HG03442 (cell line): ENCODE data around the gene CHGA.

Experiments used
- ATAC-seq: cut with Tn5 transposase; IDR thresholded peaks from one replicate; pipeline ENCODE4 v1.9.1; 2021; ENCODE audit warnings: mild to moderate bottlenecking, moderate library complexity; ENCODE audit not compliant: unreplicated experiment

Gene CHGA, protein sequence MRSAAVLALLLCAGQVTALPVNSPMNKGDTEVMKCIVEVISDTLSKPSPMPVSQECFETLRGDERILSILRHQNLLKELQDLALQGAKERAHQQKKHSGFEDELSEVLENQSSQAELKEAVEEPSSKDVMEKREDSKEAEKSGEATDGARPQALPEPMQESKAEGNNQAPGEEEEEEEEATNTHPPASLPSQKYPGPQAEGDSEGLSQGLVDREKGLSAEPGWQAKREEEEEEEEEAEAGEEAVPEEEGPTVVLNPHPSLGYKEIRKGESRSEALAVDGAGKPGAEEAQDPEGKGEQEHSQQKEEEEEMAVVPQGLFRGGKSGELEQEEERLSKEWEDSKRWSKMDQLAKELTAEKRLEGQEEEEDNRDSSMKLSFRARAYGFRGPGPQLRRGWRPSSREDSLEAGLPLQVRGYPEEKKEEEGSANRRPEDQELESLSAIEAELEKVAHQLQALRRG

GRCh38 chr14:92922883-92923743, at the start of gene CHGA:
CHGA (plus strand) TSS chr14:92923150; CDS start chr14:92923360, 210 bp downstream.
- ATAC-seq = no peak

DNA sequence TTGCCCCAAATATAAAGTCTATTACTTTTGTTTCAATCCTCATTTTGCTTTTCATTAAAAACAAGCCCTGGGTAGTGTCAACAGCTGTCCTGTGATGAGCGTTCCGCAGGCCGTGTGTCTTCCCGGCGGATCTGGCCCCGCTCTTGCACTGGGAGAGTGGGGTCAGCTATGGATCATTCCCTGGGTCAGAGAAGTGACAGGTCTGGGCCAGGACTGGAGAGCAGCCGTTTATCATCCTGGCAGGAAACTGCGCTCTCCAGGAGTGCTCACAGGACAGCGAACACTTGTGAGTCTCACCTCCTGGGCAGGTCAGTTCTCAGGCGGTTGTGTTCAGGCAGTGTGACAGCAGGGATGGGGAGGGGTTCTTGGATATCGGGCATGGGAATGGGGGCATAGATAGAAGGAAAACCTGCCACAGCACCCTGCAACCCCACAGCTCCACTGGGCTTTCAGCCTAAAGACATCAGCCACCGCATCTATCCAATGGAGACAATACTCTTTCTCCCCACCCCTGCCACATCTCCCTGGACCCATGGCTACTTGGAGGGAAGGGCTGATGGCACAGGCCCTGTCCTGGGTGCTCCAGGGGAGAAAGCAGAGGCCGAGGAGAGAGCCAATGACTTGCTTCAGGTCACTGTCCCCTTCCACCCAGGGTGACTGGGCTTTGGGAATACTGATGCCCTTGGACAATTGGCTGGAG, 47.8 kb upstream of the CHGA start:
- no peak for ATAC-seq

- no peak for ATAC-seq
Measured at GRCh38 chr14:92877757-92878431, 45.1 kb upstream of the CHGA start.

GRCh38 chr14:92880351-92880750, 42.6 kb upstream of the CHGA start:
- no peak for ATAC-seq

DNA sequence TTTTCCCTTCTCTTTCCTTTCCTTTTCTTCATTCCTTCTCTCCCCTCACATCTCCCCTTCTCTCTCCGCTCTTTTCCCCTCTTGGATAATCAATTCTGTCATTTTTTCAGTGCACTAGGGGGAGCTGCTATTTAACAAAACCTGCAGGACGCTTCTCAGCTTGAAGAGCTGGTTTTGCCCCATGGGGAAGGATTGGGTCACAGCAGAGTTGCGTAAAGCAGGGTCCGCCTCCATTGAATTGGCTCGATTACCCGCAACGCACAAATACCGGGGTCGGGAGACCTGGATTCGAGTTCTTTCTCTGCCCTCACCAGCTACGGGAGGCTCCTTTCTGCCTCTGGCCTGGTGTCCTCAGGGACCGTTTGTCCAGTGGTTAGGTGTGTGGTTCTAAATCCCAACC, 42.1 kb upstream of the CHGA start:
- ATAC-seq = no peak

DNA sequence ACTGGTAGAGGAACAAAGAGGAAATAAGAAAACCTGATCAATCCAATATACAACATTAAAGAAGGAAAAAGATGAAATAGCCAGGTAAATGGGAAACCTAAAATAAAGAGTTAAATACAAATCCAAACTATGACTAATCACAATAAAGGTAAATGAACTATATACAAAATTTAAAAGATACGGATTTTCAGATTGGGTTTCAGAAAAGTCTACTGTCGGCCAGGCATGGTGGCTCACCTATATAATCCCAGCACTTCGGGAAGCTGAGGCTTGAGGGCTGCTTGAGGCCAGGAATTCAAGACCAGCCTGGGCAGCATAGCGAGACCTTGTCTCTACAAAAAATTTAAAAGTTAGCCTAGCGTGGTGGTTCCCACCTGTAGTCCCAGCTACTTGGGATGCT, 39.9 kb upstream of the CHGA start:
- no peak for ATAC-seq

DNA sequence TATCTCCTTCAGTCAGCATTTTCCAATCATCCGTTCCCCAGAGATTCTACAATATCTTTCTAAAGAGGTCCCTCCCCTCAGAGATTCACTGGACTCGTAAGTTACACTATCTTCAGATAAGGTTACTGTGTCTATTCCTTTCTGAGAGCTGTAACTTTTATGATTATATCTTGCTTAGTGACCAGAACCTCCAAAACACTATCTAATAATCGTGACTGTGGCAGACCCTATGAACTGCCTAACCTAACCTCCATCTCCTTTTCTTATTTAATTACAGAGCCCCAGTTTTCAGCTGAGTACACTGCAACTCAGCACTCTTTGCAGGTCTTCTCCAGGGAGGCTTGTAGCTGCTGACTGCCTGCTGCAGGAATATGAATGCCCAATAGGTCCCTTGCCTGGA, 38.5 kb upstream of the CHGA start:
- ATAC-seq = no peak

- ATAC-seq = no peak
Measured at GRCh38 chr14:92885279-92886061, 37.5 kb upstream of the CHGA start.

- no peak for ATAC-seq
Measured at GRCh38 chr14:92886337-92886736, 36.6 kb upstream of the CHGA start.

- no peak for ATAC-seq
Measured at GRCh38 chr14:92887157-92887556, 35.8 kb upstream of the CHGA start.

DNA sequence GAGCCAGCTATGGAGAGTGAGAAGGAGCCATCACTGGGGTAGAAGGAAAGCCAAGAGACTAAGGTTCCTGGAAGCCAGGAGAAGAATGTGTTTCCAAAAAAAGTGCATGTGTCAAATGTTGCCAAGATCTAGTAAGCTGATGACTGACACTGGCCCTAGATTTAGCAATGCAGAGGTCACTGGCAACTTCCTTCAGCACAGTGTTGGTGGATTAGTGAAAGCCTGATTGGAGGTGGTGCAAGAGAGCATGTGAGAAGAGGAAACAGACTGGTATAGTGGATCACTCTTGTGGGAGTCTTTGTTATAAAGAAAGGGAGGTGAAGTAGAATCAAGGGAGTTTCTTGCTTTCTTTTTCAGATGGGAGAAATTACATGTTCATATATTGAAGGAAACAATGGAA, 34.1 kb upstream of the CHGA start:
- ATAC-seq = no peak

DNA sequence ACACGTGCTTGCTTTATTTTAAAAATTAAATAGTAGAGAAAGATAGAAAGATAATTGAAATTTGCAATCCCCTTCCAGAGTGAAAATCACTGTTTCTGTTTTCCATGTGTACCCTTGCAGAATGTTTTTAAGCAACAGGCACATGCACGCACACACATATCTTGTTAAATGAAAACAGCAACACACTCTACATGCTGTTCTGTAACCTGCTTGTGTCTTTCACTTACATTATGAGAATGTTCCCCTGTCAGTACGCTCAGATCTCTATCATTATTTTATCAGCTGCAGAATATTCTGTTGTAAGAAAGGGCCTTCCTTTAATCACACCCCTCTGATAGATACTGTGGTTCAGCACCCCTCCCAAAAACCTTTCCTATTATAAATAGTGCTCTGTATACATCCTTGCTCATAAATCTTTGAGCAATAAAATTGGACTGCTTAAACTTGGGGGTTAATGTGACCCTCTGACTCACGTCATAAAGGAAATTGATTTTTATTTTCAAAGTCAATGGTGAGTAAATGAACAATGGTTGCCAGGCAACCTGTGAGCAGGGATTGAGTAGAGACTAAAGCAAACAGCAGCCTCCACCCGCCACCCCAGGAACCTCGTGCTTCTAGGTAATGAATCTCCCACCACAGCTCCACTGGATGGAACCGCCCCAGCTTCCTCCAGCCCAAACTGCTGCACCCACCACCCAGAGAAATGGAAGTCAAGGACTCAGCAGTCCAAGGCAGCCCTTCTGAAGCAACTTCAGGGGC, 31.9 kb upstream of the CHGA start:
- no peak for ATAC-seq

DNA sequence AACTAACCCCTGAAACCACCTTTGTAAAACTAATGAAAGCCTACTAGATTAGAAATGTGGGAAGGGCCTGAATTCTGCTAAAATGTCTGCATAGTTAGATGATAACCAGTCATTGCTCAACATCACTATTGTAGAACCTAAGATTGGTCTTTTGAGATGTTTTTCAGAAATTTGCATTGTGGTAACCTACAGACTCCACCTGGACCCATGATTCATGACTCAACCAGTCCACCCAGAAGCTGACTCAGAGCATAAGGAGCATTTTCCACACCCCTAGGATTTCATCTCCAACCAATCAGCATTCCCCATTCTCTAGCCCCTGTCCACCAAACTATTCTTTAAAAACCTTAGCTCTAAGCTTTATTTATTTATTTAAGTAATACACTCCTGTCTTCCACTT, 30.4 kb upstream of the CHGA start:
- ATAC-seq = no peak

GRCh38 chr14:92895352-92895878, 27.5 kb upstream of the CHGA start:
- ATAC-seq = no peak

GRCh38 chr14:92897922-92898565, 24.9 kb upstream of the CHGA start:
- no peak for ATAC-seq

DNA sequence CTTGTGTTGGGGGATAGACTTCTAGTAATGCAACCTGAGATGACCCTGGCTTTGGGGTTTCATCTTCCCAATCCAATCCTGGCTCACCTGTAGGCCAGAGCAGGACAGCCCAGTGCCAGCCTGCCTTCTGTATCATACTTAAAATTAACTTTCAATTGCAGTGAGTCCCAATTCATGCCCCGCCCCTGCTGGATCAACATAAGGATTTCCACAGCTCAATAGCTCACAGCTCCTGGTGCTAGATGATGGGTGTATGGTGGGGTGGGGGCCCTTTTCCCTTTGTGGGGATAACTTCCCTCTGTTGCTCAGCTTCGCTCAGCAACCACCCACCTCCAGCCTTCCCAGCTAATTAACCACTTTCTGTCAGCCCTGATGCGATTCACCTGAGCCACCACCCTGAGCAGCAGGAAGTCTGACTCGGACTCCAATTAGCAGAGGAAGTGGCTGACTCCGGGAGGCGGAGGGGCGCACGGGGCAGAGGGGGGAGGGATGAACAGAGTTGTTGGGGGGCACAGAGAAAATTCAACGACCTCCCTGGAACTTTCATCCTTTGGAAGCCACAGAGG, 24.3 kb upstream of the CHGA start:
- no peak for ATAC-seq

DNA sequence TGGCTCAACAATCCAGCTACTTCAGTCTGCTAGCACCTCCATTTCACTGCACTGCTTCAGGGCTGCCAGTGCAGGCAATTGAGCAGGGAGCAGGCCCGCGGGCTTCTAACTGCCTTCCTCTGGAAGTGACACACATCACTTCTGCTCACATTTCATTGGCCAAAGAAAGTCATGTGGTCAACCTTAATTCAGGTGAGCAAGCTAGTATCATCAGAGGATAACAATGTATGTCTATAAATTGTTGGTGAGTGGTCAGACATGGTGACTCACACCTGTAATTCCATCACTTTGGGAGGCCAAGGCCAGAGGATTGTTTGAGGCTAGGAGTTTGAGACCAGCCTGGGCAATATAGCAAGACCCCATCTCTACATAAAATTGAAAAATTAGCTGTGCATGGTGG, 22.3 kb upstream of the CHGA start:
- no peak for ATAC-seq

DNA sequence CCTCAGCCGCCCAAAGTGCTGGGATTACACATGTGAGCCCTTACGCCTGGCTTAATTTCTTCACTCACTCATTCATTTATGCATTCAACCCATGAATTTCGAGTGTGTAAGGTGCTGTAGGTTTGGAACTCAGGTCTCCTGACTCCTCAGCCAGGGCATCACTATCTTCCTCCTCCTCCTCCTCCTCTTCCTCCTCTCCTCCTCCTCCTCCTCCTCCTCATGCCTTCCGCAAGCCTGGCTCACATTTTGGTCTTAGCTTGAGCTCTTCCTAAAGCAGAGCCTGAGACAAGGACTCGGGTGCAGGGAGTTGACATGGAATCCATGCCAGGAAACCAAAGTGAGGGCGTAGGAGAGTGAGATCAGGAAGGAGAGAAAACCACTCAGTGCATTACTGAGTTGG, 20.8 kb upstream of the CHGA start:
- ATAC-seq = no peak
